Activated T-cell treated with anti-CD3 and anti-CD28 coated beads, Interleukin-2, amount 50 U/mL, for 72 hours (primary cell): ENCODE data around the gene MSX2. TPM values are rescaled to one million over a fixed set of nuclear protein-coding genes. Genes with fewer than 3 reads are reported as not detected.
"Not testable (repeated sequence)": the region's sequence is repeated elsewhere in the genome, so short reads cannot be mapped to it uniquely, and the experiment has no call there.

Experiments
- ATAC-seq, 2 donors: fragments of 150-1000 bp; cut with Tn5 transposase; replicated peaks in 1 of 2; 2 replicates each; pipeline ENCODE4 v1.10.0; 2021; ENCODE audit warnings: moderate library complexity in 2 of 2, mild to moderate bottlenecking in 1 of 2
- DNase-seq, 2 donors: peaks; one replicate each; pipeline ENCODE4 v3.0.0; 2021 to 2022; ENCODE audit warnings: mixed read lengths in 1 of 2
- H3K27ac Mint-ChIP-seq: one replicate; pipeline ENCODE4 v1.8.0; 2022; ENCODE audit warnings: mild to moderate bottlenecking, moderate library complexity, mixed read lengths
- H3K27me3 Mint-ChIP-seq: one replicate; pipeline ENCODE4 v1.8.0; 2022; ENCODE audit warnings: low read depth, mixed read lengths
- H3K36me3 Mint-ChIP-seq, 2 donors: one replicate each; pipeline ENCODE4 v1.8.0; 2022; ENCODE audit warnings: mixed read lengths in 2 of 2, mild to moderate bottlenecking in 1 of 2; ENCODE audit not compliant: insufficient read depth in 2 of 2
- H3K4me1 Mint-ChIP-seq: one replicate; pipeline ENCODE4 v1.8.0; 2022; ENCODE audit warnings: low read depth, mixed read lengths
- H3K4me3 Mint-ChIP-seq, 2 donors: one replicate each; pipeline ENCODE4 v1.8.0; 2022; ENCODE audit warnings: mild to moderate bottlenecking in 2 of 2, mixed read lengths in 2 of 2, moderate library complexity in 2 of 2
- H3K9me3 Mint-ChIP-seq, 2 donors: one replicate each; pipeline ENCODE4 v1.8.0; 2022; ENCODE audit warnings: mixed read lengths in 2 of 2
- total RNA-seq, 2 donors: library from RNA; stranded (reverse); gene quantifications; one replicate each; pipeline ENCODE4 v1.2.3, GENCODE V29; 2022

The MSX2 gene
- total RNA-seq, 2 donors from 2014 or later, result 0.28 to 0.38 TPM

GRCh38 chr5:174751154-174752000 is 27.0 kb downstream of the MSX2 start:
- ATAC-seq, result no peak
- Mint-ChIP-seq H3K36me3 (peaks cover 0 to 1% of the 10 kb centered on the region in 2 donors), H3K4me1 (no peaks in the 10 kb centered on the region), H3K27ac (no peak overlapping the region), H3K9me3 (no peaks in the 10 kb centered on the region), H3K4me3 (peak overlapping the region in 1 of 2 donors; percentile 29), H3K27me3 (peaks cover 40% of the 10 kb centered on the region)
- no peak for DNase-seq

- no peak overlapping the region for H3K4me3 Mint-ChIP-seq
- peaks cover 40% of the 10 kb centered on the region for H3K27me3 Mint-ChIP-seq
- no peaks in the 10 kb centered on the region for H3K9me3 Mint-ChIP-seq
- H3K4me1 Mint-ChIP-seq, result no peaks in the 10 kb centered on the region
- H3K36me3 Mint-ChIP-seq, result peaks cover 0 to 1% of the 10 kb centered on the region in 2 donors
- DNase-seq, result no peak
- ATAC-seq, result no peak
- H3K27ac Mint-ChIP-seq, result no peak overlapping the region
Observed at GRCh38 chr5:174752121-174752520, 27.7 kb downstream of the MSX2 start.

- Mint-ChIP-seq H3K4me1 (no peaks in the 10 kb centered on the region), H3K9me3 (peaks cover 0 to 1% of the 10 kb centered on the region in 2 donors), H3K36me3 (peaks cover 0 to 1% of the 10 kb centered on the region in 2 donors), H3K4me3 (no peak overlapping the region), H3K27me3 (peaks cover 24% of the 10 kb centered on the region), H3K27ac (no peak overlapping the region)
- ATAC-seq (no peak), DNase-seq (no peak)
Observed at GRCh38 chr5:174755106-174755505, 30.7 kb downstream of the MSX2 start.

GRCh38 chr5:174759091-174759490 is 34.7 kb downstream of the MSX2 start:
- Mint-ChIP-seq H3K4me3 (no peak overlapping the region), H3K4me1 (no peaks in the 10 kb centered on the region), H3K36me3 (no peaks in the 10 kb centered on the region), H3K27ac (no peak overlapping the region), H3K9me3 (peaks cover 0 to 1% of the 10 kb centered on the region in 2 donors), H3K27me3 (peaks cover 3% of the 10 kb centered on the region)
- DNase-seq, result no peak
- ATAC-seq, result no peak

GRCh38 chr5:174760721-174761120 is 36.3 kb downstream of the MSX2 start:
- Mint-ChIP-seq H3K27me3 (no peaks in the 10 kb centered on the region), H3K4me1 (no peaks in the 10 kb centered on the region), H3K4me3 (no peak overlapping the region), H3K36me3 (no peaks in the 10 kb centered on the region), H3K9me3 (peaks cover 0 to 1% of the 10 kb centered on the region in 2 donors), H3K27ac (no peak overlapping the region)
- DNase-seq (no peak), ATAC-seq (no peak)

- H3K4me3 Mint-ChIP-seq, H3K9me3 Mint-ChIP-seq, H3K36me3 Mint-ChIP-seq, H3K27me3 Mint-ChIP-seq, ATAC-seq, H3K4me1 Mint-ChIP-seq, DNase-seq, H3K27ac Mint-ChIP-seq: not testable (repeated sequence)
Observed at GRCh38 chr5:174761341-174761740, 37.0 kb downstream of the MSX2 start.

GRCh38 chr5:174764309-174764708 is 39.9 kb downstream of the MSX2 start:
- H3K9me3 Mint-ChIP-seq, result peaks cover 0 to 3% of the 10 kb centered on the region in 2 donors
- no peaks in the 10 kb centered on the region for H3K4me1 Mint-ChIP-seq
- H3K4me3 Mint-ChIP-seq, result no peak overlapping the region
- H3K27me3 Mint-ChIP-seq, result no peaks in the 10 kb centered on the region
- ATAC-seq (no peak), DNase-seq (no peak)
- no peak overlapping the region for H3K27ac Mint-ChIP-seq
- H3K36me3 Mint-ChIP-seq, result no peaks in the 10 kb centered on the region

- Mint-ChIP-seq H3K27me3 (peaks cover 3% of the 10 kb centered on the region), H3K4me3 (no peak overlapping the region), H3K4me1 (no peaks in the 10 kb centered on the region), H3K27ac (no peak overlapping the region), H3K36me3 (no peaks in the 10 kb centered on the region), H3K9me3 (peaks cover 0 to 2% of the 10 kb centered on the region in 2 donors)
- DNase-seq (no peak), ATAC-seq (no peak)
Observed at GRCh38 chr5:174765540-174765939, 41.2 kb downstream of the MSX2 start.

GRCh38 chr5:174767670-174768069 is 43.3 kb downstream of the MSX2 start:
- Mint-ChIP-seq H3K9me3 (peaks cover 2 to 5% of the 10 kb centered on the region in 2 donors), H3K4me1 (no peaks in the 10 kb centered on the region), H3K36me3 (no peaks in the 10 kb centered on the region), H3K27ac (no peak overlapping the region), H3K4me3 (no peak overlapping the region), H3K27me3 (peaks cover 14% of the 10 kb centered on the region)
- DNase-seq (no peak), ATAC-seq (no peak)

GRCh38 chr5:174769005-174769404 is 44.6 kb downstream of the MSX2 start:
- no peak overlapping the region for H3K27ac Mint-ChIP-seq
- DNase-seq, result no peak
- no peak for ATAC-seq
- H3K36me3 Mint-ChIP-seq, result no peaks in the 10 kb centered on the region
- H3K27me3 Mint-ChIP-seq, result peaks cover 14% of the 10 kb centered on the region
- H3K4me1 Mint-ChIP-seq, result no peaks in the 10 kb centered on the region
- peaks cover 2 to 5% of the 10 kb centered on the region in 2 donors for H3K9me3 Mint-ChIP-seq
- H3K4me3 Mint-ChIP-seq, result no peak overlapping the region

- Mint-ChIP-seq H3K27ac (no peak overlapping the region), H3K4me3 (no peak overlapping the region), H3K4me1 (no peaks in the 10 kb centered on the region), H3K36me3 (no peaks in the 10 kb centered on the region), H3K27me3 (peaks cover 14% of the 10 kb centered on the region), H3K9me3 (peaks cover 2 to 3% of the 10 kb centered on the region in 2 donors)
- ATAC-seq (no peak), DNase-seq (no peak)
Observed at GRCh38 chr5:174773371-174773770, 49.0 kb downstream of the MSX2 start.

- Mint-ChIP-seq H3K27me3 (peaks cover 14% of the 10 kb centered on the region), H3K27ac (no peak overlapping the region), H3K9me3 (peaks cover 2 to 3% of the 10 kb centered on the region in 2 donors), H3K4me1 (no peaks in the 10 kb centered on the region), H3K4me3 (no peak overlapping the region), H3K36me3 (no peaks in the 10 kb centered on the region)
- DNase-seq (no peak), ATAC-seq (no peak)
Observed at GRCh38 chr5:174775081-174775480, 50.7 kb downstream of the MSX2 start.

- DNase-seq (no peak), ATAC-seq (no peak)
- no peaks in the 10 kb centered on the region for H3K27me3 Mint-ChIP-seq
- H3K4me1 Mint-ChIP-seq, result no peaks in the 10 kb centered on the region
- H3K36me3 Mint-ChIP-seq, result peaks cover 0 to 2% of the 10 kb centered on the region in 2 donors
- H3K27ac Mint-ChIP-seq, result no peak overlapping the region
- H3K4me3 Mint-ChIP-seq, result no peak overlapping the region
- H3K9me3 Mint-ChIP-seq, result peaks cover 0 to 1% of the 10 kb centered on the region in 2 donors
Observed at GRCh38 chr5:174777111-174777510, 52.7 kb downstream of the MSX2 start.

GRCh38 chr5:174777583-174777982 is 53.2 kb downstream of the MSX2 start:
- no peaks in the 10 kb centered on the region for H3K9me3 Mint-ChIP-seq
- H3K27me3 Mint-ChIP-seq, result no peaks in the 10 kb centered on the region
- no peak for DNase-seq
- H3K36me3 Mint-ChIP-seq, result peaks cover 0 to 2% of the 10 kb centered on the region in 2 donors
- ATAC-seq, result no peak
- H3K4me1 Mint-ChIP-seq, result no peaks in the 10 kb centered on the region
- H3K27ac Mint-ChIP-seq, result no peak overlapping the region
- no peak overlapping the region for H3K4me3 Mint-ChIP-seq
